Mammary microvascular endothelial cell (primary cell): Measurements from ENCODE around the gene TEAD3. TPM values are rescaled to one million over a fixed set of nuclear protein-coding genes. Genes with fewer than 3 reads are reported as not detected.

Experiments used
- total RNA-seq: library from RNA; depleted of rRNA; stranded (reverse); fragments of >200 nt; gene quantifications from 2 replicates; pipeline ENCODE4 v1.2.3, GENCODE V29; 2015

TEAD3 gene
- total RNA-seq: 0.15 and 0.27 TPM in 2 replicates

GRCh38 chr6:35496841-35497570, at the start of gene TEAD3:
Gene TEAD3 (minus strand): TSS chr6:35497079.

DNA sequence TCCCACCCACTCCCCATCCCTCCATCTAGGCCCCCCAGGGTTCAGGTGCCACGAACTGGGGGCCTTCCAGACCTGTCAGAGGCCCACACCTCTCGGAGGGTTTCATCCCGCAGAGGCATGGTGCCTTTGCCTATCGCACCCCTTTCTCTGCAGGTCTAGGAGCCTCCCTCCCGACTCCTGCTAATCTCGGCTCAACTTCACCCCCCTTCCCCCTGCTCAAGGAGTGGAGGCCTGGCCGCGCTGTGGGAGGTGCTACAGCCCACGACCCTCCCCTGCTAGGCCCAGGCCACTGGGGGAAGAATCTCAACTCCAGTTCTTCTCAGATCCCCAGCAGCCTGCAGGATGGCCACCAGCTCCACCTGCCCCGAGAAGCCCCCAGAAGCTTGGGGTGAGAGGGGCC, 15.9 kb upstream of the TEAD3 start, which contains the start of gene TULP1:
TULP1 (minus strand) TSS at position 157 of the 400 bp plus-strand sequence; CDS start at position 119, 38 bp downstream.

GRCh38 chr6:35468181-35468979, 28.5 kb downstream of the TEAD3 start, which contains the start of gene RPL10A:
Gene RPL10A (plus strand): TSS chr6:35468401. CDS start chr6:35468435, 34 bp downstream.

GRCh38 chr6:35452183-35453090, 44.4 kb downstream of the TEAD3 start, which contains the start of gene FANCE:
Gene FANCE (plus strand): TSS chr6:35452338. CDS start chr6:35452546, 208 bp downstream.

Other genes with a start within 250 kb of the TEAD3 start
- gene ZNF76, start 237.3 kb downstream of the TEAD3 start, total RNA-seq: 8.5 and 13.2 TPM in 2 replicates
- 0.44 and 1.5 TPM in 2 replicates for gene DEF6, start 199.3 kb downstream of the TEAD3 start, total RNA-seq
- gene PPARD, start 154.5 kb downstream of the TEAD3 start, total RNA-seq: 6.4 and 7.9 TPM in 2 replicates
- 7.9 and 8.7 TPM in 2 replicates for gene FANCE, start 44.7 kb downstream of the TEAD3 start, total RNA-seq
- gene RPL10A, start 28.7 kb downstream of the TEAD3 start, total RNA-seq: 1,325 and 1,331 TPM in 2 replicates
- not detected in 2 replicates for gene TULP1, start 15.8 kb upstream of the TEAD3 start, total RNA-seq
- 44.9 and 45.4 TPM in 2 replicates for gene FKBP5, start 191.8 kb upstream of the TEAD3 start, total RNA-seq
- gene ARMC12, start 240.0 kb upstream of the TEAD3 start, total RNA-seq: not detected in 2 replicates